DLD1 (cell line): ENCODE results near the gene PSG6.
"Not testable (repeated sequence)": the region's sequence is repeated elsewhere in the genome, so short reads cannot be mapped to it uniquely, and the experiment has no call there.

Source experiments
- in situ Hi-C: cut with HindIII; loops from 2 replicates; pipeline ENCODE4 v1.10.0; 2017; ENCODE audit warnings: low sequenced_read_pairs

PSG6 gene

DNA sequence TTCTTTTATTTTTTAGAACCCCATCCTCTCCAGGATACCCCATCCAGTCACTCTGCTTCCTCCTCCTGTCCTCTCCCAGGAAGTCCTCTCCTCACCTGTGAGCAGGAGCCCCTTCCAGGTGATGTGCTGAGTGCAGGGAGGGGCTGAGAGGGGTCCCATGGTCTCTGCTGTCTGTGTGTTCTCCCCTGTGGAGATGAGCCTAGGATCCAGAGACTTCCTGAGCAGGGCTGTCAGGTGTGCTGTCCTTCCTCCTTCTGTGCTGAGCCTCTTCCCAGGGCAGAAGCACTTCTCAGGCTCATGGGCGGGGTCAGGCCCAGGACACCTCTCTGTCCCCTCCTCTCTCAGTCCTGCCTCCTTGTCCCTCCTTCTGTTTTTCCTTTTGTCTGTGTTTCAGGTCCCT lies at the start of gene PSG6:
TSS of gene PSG6 (minus strand) at position 261 of the 400 bp plus-strand sequence. CDS start at position 159, 102 bp downstream.
- in situ Hi-C loops: not testable (repeated sequence)

DNA sequence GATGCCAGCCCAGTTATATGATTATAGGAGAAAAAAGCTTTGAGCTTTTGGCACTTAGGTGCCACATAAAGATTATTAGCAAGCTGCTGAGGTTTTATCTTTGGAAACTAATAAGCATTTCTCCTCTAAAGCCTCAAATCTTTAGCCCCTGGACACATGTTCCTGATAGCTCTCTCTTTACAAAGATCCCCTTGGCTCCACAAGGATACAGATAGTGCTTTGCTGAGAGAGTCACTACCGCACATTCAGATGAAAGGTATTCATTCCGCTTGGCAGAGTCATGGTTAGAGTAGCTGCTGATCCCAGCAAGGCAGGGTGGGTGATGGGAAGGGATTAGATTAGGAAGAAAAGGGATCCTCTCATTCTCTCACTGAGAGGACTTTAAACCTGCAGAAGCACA lies 47.5 kb upstream of the PSG6 start:
- in situ Hi-C loops: no loop called here

DNA sequence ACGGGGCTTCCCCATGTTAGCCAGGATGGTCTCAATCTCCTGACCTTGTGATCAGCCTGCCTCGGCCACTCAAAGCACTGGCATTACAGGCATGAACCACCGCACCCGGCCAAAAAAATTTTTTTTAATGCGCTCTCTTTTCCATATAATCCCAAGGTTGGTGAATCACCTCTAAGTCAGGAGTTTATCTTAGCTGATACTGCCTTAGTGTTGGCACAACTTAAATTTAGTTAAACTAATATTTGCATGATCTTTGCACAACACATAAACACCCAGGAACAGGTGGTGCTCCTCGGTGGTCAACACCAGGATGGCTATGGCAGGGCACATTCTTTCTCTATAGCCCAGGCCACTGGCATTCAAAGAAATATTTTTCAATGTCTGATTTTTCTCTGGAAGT lies 43.4 kb upstream of the PSG6 start:
- in situ Hi-C loops: no loop called here

DNA sequence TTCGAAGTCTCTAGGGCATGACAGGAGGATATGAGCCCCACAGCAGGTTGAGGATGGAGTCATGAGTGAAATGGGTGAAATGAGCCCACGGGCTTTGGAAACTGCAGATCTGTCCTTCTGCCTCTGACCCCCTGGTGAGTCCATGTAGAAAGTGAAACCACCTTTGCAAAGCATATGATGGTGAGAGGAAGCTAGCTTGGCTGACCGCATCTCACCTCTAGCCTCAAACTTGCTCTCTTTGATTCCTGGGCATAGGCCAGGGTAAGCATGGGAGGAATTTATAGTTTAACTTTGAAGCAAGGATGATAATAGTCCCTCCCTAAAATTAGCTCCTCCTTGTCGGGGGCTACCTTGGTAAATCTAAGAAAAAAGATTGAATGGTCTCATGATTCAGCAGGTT lies 34.4 kb upstream of the PSG6 start:
- in situ Hi-C loops: not testable (repeated sequence)

DNA sequence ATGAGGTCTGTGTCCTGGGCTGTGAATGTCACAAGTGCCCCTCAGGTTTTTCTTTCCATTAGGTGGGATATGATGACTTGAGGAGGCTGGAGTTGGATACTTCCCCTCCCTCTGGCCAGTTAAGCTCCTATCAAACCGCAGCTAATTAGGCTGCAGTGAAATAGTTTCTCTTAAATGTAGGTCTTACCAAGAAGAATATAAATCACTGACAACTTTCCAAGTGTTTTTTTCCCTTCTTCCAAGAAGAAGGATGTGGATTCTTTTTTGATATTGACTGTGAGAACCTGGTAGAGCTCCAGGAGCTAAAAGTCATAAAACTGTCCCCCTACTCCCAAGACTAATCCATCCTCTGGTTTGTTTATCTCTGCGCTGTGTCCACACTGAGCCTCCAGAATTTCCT lies 33.8 kb upstream of the PSG6 start:
- in situ Hi-C loops: not testable (repeated sequence)

DNA sequence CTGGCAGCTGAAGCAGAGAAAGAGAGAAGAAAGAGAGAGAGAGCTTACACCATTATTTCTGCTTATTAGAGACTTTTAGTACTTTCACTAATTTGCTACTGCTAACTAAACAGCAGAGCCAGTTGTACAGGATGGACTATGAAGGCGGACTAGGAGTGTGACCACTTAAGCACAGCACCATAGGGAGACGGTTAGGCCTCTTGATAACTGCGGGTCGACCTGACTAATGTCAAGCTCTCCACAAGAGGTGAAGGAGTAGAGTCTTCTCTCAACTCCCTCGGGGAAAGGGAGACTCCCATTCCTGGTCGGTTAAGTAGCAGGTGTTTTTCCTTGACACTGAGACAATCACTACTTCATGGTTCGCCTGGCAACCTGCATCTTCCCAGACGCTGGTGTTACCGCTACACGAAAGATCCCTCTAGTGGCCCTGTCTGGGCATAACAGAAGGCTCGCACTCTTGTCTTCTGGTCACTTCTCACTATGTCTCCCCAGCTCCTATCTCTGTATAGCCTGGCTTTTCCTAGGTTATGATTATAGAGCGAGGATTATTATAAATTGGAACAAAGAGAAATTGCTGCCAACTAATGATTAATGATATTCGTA lies 24.6 kb upstream of the PSG6 start:
- in situ Hi-C loops: no loop called here

DNA sequence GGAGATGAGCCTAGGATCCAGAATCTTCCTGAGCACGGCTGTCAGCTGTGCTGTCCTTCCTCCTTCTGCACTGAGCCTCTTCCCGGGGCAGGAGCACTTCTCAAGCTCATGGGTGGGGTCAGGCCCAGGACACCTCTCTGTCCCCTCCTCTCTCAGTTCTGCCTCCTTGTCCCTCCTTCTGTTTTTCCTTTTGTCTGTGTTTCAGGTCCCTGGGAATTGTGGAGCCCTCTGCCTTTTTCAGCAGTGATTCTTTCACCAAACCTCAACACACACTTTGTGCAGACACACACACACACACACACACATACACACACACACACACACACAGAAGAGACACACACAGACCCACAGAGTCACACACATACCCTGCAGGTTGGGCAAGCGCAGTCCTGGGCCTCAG lies 19.4 kb upstream of the PSG6 start, which contains the start of gene PSG7:
TSS of gene PSG7 (minus strand) at position 101 of the 400 bp plus-strand sequence. CDS start 131 bp downstream, outside the sequence.
- in situ Hi-C loops: not testable (repeated sequence)

DNA sequence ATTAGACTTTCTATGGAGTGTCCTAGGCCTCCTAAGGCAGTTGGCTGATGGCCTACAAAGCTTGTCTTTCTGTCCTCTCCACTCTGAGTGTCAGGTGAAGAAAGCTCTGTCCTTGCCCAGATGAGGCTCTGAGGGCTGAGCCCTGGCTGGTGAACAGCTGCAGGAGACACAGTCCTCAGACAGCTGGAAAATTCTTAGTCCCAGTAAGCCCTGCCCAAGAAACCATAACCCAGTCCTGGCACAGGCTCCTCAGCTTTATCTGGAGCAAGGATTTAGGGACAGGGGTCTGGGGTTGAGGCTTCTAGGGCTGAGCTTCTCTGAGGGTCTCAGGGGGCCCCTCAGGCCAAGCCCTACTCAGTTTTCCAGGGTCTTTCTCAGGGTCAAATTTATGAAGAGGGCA lies 17.0 kb upstream of the PSG6 start:
- in situ Hi-C loops: not testable (repeated sequence)

DNA sequence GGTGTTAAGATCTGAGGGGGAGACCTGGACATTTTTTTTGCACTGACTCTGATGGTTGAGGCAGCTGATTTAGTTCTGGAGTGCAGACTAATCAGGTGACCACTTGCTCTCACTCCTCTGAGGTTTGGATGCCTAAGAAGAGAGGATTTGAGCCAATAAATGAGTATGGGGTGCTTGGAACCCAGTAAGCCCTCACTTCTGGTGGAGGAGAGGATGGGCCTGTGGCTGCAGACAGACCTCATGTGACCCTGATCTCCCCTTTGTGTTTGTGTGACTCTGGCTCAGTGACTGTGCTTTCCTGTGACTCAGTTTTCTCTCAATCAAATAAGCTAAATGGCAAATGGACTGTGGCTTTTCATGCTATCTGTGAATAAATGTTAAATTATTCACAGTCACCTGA lies 16.5 kb upstream of the PSG6 start:
- in situ Hi-C loops: not testable (repeated sequence)

DNA sequence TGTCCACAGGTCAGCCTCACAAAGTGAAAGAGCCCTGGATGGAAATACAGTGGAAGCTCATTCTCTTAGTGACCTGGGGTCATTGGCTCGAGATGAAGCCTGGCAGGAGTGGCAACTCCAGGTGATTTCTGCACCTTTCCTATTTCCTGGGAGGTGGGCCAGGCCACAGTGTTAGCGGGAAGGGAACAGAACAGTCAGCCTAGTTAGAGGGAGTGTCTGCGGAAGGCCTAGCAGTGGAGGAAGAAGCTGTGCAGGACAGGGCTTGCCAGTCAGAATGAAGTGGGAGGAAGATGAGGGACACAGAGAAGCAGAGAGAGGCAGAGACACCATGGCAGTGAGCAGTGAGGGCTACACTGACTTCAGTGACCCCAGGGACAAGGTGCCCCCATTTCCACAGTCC lies 15.7 kb upstream of the PSG6 start:
- in situ Hi-C loops: not testable (repeated sequence)

DNA sequence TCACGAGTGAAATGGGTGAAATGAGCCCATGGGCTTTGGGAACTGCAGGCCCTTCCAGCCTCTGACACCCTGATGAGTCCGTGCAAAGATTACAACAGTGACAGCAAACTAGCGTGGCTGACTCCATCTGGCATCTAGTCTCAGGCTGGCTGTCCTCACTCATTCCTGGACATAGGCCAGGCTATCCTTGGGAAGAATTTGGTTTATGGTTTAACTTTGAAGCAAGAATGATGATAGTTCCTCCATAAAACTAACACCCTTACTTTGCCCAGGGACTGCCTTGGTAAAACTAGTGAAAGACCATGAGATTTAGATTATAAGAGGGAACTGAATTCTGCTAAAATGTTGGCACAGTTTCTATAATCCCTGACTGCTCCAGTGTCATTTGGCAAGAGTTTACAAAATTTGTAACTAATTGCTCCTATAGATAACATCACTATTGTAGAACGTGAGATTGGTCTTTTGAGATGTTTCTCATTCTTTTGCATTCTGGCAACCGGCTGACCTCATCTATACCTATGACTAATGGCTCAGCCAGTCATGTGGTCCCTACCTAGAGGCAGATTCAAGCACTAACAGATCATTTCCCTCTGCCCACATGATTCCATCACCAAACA lies 14.9 kb upstream of the PSG6 start:
- in situ Hi-C loops: not testable (repeated sequence)

DNA sequence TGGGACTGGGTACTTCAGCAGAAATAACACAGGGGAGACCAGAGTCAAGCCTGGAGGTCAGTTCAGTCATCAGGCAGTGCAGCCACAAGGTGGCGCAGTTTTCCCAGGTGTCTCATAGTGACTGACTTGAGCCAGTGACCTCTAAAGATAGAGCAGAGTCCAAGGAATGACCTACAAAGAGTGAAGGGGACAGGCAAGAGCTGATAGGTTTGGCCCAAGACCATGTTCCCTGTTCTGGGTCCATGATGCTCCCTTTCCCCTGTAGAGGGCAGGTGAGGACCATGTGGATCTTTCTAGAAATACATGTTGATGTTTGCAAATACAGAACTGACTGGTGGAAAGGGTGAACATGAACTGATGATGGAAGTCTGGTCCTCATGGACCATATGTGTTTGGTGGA lies 12.5 kb upstream of the PSG6 start:
- in situ Hi-C loops: not testable (repeated sequence)

DNA sequence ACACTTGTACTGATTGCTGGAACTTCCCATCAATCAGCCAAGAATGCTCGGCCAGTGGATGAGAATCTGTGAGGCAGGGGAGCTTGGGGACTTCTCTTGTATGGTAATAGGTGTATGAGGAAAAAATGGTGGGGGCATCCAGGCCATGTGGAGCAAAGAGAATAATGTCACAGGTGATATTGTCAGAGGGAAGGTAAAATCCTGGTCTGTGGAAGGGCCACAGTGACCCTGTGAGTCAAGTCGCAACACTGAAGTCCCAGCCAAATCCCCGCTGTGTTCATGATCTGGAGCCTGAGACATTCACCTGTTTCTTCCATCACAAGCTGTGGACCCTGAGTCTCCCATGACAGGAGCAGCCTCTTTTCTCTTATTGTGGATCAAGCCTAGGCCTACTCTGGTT lies 11.2 kb upstream of the PSG6 start:
- in situ Hi-C loops: no loop called here

DNA sequence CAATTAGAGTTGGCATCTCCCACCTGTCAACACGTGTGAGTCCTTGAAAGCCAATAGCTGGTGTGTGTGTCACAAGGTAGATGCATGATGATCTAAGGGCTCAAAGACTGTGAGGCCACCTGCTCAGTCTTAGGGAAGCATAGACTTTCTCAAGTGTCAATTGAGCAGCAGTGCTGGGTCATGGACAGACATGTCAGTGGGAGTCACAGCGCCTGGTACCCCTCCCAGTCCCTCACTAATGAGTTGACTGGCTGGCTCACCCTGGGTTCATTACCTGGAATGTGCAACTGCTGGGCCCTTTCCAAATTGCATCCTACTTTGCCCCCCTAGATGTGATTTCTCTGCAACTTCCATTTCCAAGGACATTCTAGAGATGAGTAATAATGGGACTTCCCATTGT lies 9.1 kb upstream of the PSG6 start:
- in situ Hi-C loops: no loop called here

DNA sequence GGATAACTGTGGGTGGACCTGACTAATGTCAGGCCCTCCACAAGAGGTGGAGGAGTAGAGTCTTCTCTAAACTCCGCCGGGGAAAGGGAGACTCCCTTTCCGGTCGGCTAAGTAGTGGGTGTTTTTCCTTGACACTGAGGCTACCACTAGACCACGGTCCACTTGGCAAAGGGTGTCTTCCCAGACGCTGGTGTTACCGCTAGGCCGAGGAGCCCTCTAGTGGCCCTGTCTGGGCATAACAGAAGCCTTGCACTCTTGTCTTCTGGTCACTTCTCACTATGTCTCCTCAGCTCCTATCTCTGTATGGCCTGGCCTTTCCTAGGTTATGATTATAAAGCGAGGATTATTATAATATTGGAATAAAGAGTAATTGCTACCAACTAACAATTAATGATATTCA lies 5.4 kb upstream of the PSG6 start:
- in situ Hi-C loops: not testable (repeated sequence)

DNA sequence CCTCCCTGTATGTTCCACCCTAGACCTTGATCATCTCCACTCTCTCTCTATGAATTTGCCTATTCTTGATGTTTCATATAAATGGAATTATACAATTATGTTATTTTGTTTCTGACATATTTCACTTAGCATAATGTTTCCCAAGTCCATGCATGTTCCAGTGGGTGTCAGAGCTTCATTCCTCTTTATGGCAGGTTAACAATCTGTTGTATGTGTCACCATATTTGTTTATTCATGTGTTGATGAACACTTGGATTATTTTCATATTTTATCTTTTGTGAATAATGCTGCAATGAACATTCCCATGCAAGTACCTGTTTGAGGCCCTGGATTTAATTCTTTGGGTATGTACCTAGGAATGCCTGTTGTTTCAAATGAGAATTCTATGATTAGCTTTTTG lies 3.3 kb upstream of the PSG6 start:
- in situ Hi-C loops: not testable (repeated sequence)

DNA sequence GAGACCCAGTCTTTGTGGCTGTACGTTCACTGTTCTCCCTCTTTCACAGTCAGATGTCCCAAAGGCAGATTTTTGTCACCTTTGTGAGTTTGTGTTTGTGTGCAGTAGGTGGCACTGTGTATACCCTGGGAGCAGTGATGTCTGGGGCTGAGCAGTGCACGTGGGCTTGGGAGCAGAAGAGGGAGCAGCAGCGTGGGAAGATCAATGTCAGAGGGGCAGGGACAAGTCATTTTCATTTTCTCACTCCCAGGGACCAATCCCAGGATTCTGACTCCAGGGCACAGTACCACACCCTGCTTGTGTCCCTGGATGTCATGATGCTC lies 2.0 kb upstream of the PSG6 start:
- in situ Hi-C loops: no loop called here

DNA sequence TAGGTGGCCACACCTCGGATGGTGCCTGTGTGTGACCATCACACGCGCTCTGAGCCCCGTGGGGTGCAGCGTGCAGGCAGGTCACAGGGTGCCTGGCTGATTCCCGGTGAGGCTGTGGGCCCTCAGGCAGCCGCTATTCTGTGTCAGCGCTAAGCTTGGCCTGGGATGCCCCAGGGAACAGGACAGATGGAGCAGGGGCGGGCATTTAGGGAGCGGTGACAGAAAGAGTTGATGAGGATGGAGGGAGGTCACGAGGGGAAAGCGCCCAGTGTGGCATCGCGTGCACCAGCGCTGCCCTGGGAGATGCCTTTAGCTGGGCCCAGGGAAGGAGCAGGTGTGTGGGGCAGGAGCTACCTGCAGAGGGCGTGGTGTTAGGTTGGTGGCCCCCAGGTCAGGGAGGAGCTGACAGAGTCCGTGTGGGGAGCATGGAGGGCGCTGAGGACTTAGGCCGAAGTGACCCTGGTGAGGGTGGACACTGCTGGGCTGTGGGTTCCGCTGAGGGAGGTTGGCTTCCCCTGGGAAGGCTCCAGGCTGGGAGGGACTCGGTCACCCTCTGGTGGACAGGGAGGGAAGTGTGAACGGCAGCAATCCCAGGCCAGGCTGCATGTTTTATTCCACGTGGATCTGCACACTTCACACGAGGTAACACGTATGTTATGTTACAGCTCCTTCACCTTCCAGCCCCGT lies 1.5 kb upstream of the PSG6 start:
- in situ Hi-C loops: not testable (repeated sequence)

DNA sequence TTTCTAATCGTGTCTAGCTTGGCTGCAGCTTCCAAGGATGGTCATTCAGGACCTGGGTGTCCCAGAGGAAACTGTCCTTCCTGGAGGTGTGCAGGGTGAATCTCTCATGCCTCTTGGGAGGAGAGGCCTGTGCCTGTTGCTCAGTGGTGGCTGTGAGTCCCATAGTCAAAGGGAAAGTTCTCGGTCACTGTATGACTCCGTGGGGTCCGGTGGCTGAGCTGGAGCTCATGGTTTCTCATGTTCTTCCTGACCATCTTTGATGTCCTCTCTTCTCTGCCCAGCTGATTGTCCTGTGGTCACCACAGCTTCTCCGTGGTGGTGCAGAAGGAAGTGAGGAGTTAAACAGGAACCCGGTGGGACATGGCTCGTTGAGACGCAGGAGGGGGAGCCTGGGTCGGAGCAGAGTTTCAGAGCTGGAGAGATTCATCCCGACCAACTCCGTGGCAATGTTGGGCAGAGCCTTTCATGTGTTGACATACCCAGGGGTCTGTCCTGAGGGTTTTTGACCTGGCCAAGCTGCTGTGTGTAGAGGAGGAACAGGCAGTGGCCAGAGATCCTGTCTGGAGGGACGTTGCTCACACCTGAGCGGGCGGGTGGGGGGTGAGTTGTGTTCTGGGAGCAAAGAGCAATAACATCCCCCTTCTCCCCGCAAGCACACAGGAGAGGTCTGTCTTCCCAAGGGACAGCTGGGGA lies 829 bp upstream of the PSG6 start:
- in situ Hi-C loops: not testable (repeated sequence)

DNA sequence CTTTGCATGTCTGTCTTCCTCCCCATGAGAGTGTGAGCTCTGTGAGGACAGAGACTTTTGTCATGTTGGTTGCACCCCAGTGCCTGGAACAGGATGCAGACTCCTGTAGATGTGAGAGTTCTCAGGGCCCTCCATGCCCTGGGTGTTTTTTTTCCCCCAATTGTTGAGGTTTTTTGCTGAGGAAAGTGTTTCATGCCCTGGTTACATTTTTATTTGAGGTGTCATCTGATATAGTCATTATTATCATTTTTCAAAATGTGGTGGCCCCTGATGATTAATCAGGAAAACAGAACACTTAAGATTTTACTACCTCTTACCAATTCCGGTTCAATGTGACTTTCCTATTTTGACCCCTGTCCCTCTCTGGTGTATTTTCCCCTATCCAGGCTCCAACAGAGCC lies 763 bp downstream of the PSG6 start:
- in situ Hi-C loops: not testable (repeated sequence)

DNA sequence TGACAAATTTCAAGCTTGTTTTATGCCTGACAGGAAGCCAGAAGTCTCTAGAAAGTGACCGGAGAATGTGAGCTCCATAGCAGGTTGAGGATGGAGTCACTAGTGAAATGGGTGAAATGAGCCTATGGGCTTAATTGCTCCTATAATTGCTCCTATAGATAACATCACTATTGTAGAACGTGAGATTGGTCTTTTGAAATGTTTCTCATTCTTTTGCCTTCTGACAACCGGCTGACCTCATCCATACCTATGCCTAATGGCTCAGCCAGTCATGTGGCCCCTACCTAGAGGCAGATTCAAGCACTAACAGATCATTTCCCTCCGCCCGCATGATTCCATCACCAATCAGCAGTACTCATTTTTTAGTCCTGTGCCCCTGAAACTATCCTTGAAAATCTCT lies 4.2 kb downstream of the PSG6 start:
- in situ Hi-C loops: not testable (repeated sequence)

DNA sequence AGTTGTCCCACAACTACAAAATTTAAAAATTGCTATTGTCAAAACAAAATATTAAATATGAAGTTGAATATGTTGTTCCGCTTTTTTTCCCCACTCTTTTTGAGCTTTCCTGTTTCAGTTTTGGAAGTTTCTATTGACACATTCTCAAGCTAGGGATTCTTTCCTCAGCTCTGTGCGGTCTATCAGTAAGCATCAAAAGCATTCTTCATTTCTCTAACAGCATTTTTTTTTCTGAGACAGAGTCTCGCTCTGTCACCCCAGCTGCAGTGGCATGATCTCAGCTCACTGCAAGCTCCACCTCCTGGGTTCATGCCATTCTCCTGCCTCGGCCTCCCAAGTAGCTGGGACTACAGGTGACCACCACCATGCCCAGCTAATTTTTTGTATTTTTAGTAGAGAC lies 4.8 kb downstream of the PSG6 start:
- in situ Hi-C loops: not testable (repeated sequence)
